ENCODE data around the gene AGBL4.

DNA sequence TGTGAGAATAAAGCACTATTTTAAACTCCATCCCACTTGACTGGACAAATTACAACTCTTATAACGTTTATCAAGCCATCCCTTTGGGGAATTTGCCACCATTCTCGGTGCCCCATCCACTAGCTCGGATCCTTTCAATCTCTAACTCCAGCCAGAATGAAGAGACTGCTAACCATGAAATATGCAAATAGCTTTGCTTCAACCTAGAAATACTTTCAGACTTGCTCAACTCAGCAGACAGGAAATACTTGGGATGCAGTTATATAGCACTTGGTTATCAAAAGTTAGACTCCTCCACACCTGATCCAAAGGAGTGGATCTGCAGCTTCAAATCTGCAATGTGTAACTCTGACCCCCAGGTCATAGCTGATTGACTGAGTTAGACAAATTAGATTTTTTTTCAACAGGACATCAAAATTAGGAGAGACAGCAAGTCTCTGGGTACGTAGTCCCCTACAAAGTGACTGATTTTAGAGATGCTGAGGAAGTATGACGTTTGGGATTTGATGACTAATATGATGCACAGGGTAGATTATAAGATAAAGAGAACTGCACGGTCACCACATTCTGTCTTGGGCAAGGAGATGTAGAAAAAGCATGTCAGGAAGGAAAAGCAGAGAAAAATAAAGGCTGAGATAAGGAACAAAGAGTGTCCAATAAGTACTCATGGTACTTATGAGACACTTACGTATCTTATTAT, 496.0 kb downstream of the AGBL4 start:
- TF ChIP-seq ELF3 (CRISPR knock-in tag; IDR thresholded peaks at IDR 0.05), result no peak
- TF ChIP-seq TAF1 (CRISPR knock-in tag; IDR thresholded peaks at IDR 0.05), result no peak
- TF ChIP-seq SIN3A (IDR thresholded peaks at IDR 0.05; ENCODE audit: borderline replicate concordance, low read depth, low read length), result no peak
- no peak for TF ChIP-seq POLR2A (IDR thresholded peaks at IDR 0.05; ENCODE audit: insufficient read depth in 1 of 2, low read depth in 2 of 2, low read length in 2 of 2)
- no peak for TF ChIP-seq SATB2 (CRISPR knock-in tag; IDR thresholded peaks at IDR 0.05)
